H1 (cell line): ENCODE measurements around the gene NKD2. TPM values are rescaled to one million over a fixed set of nuclear protein-coding genes. Genes with fewer than 3 reads are reported as not detected.

ENCODE experiments used
- CTCF ChIA-PET: fragments of 300-600 bp; sonication (Branson Sonifier 250); formaldehyde crosslinking; loops from one replicate; lab custom pipeline; 2021; ENCODE audit not compliant: partially characterized antibody; lab: Charles Lee
- POLR2A ChIA-PET: fragments of 300-600 bp; sonication (Branson Sonifier 250); formaldehyde crosslinking; loops from one replicate; lab custom pipeline; 2021; ENCODE audit warnings: inconsistent platforms; ENCODE audit not compliant: partially characterized antibody; lab: Charles Lee
- DNase-seq, 2 experiments: peaks; one replicate each; pipeline versions ENCODE4 v3.0.0 to v3.0.0-alpha.2; 2010 to 2022; ENCODE audit warnings: low spot score in 2 of 2, low read depth in 1 of 2, mixed read lengths in 1 of 2
- FAIRE-seq: peaks from 2 replicates; lab custom pipeline; 2011; peaks lifted over from hg19 to GRCh38; lab: Jason Lieb, UNC
- H2AFZ ChIP-seq: 2 replicates; pipeline ENCODE4 v1.8.1; 2012; ENCODE audit warnings: low read length, inconsistent platforms
- H2AK5ac ChIP-seq: 2 replicates; pipeline ENCODE4 v1.6.1; 2013; ENCODE audit warnings: low read depth, low read length
- H2BK120ac ChIP-seq: replicated peaks from 2 replicates; pipeline ENCODE3; 2013; ENCODE audit warnings: low read depth, low read length, inconsistent platforms
- H2BK12ac ChIP-seq: 2 replicates; pipeline ENCODE4 v1.6.1; 2013; ENCODE audit warnings: low read depth, low read length
- H2BK15ac ChIP-seq: 2 replicates; pipeline ENCODE4 v1.6.1; 2013; ENCODE audit warnings: low read length
- H2BK20ac ChIP-seq: 2 replicates; pipeline ENCODE4 v1.6.1; 2013; ENCODE audit warnings: low read length
- H2BK5ac ChIP-seq: 2 replicates; pipeline ENCODE4 v1.6.1; 2013; ENCODE audit warnings: low read depth, low read length
- H3K14ac ChIP-seq: 2 replicates; pipeline ENCODE4 v1.6.1; 2013; ENCODE audit warnings: inconsistent platforms; ENCODE audit not compliant: insufficient read length
- H3K18ac ChIP-seq: 2 replicates; pipeline ENCODE4 v1.6.1; 2013; ENCODE audit warnings: low read length; ENCODE audit errors: extremely low read depth
- H3K23ac ChIP-seq: 2 replicates; pipeline ENCODE4 v1.6.1; 2013; ENCODE audit warnings: inconsistent platforms; ENCODE audit not compliant: insufficient read length
- H3K23me2 ChIP-seq: 2 replicates; pipeline ENCODE4 v1.6.1; 2013; ENCODE audit warnings: low read depth, low read length
- H3K27ac ChIP-seq: 2 replicates; pipeline ENCODE4 v1.6.1; 2011; ENCODE audit warnings: low read depth, low read length, inconsistent platforms
- H3K27me3 ChIP-seq, 4 experiments: replicated peaks in 1 of 4; 1 replicate in 1 of 4; 2 replicates in 3 of 4; pipeline versions ENCODE4 v1.6.1 to v1.8.1; 2011 to 2013; ENCODE audit warnings: low read length in 3 of 4, mild to moderate bottlenecking in 3 of 4, inconsistent platforms in 2 of 4, mixed read lengths in 2 of 4, moderate library complexity in 1 of 4; ENCODE audit not compliant: control insufficient read depth in 3 of 4, insufficient read depth in 3 of 4; ENCODE audit errors: extremely low read depth in 1 of 4
- H3K36me3 ChIP-seq, 4 experiments: 2 replicates each; pipeline versions ENCODE4 v1.6.1 to v1.8.1; 2011 to 2013; ENCODE audit warnings: mild to moderate bottlenecking in 4 of 4, low read length in 3 of 4, moderate library complexity in 2 of 4, control low read depth in 1 of 4, inconsistent platforms in 1 of 4; ENCODE audit not compliant: insufficient read depth in 4 of 4, control insufficient read depth in 2 of 4
- H3K4ac ChIP-seq: replicated peaks from 2 replicates; pipeline ENCODE3; 2013; ENCODE audit warnings: low read length, low read depth, mixed read lengths, inconsistent platforms; ENCODE audit not compliant: insufficient read length
- H3K4me1 ChIP-seq, 4 experiments: replicated peaks in 1 of 4; 1 replicate in 1 of 4; 2 replicates in 3 of 4; pipeline versions ENCODE4 v1.6.1 to v1.8.1; 2011 to 2013; ENCODE audit warnings: low read length in 3 of 4, inconsistent platforms in 2 of 4, mixed read lengths in 1 of 4; ENCODE audit not compliant: insufficient read depth in 4 of 4, control insufficient read depth in 3 of 4
- H3K4me2 ChIP-seq, 2 experiments: 2 replicates each; pipeline versions ENCODE4 v1.6.1 to v1.8.1; 2011 to 2013; ENCODE audit warnings: low read depth in 2 of 2, low read length in 2 of 2, control low read depth in 1 of 2, inconsistent platforms in 1 of 2, mild to moderate bottlenecking in 1 of 2; ENCODE audit not compliant: insufficient read depth in 1 of 2
- H3K4me3 ChIP-seq, 4 experiments: fragments of 200-600, 300-600 bp in 1 of 4; sonication (generic), shearing (Covaris generic), sonication (Bioruptor Twin) in 1 of 4; 2 replicates each; pipeline versions ENCODE4 v1.5.1 to v1.8.1; 2011 to 2016; ENCODE audit warnings: low read length in 4 of 4, low read depth in 3 of 4, control low read depth in 2 of 4, inconsistent platforms in 2 of 4, mild to moderate bottlenecking in 2 of 4, mixed read lengths in 1 of 4, moderate library complexity in 1 of 4; ENCODE audit not compliant: insufficient read depth in 2 of 4; ENCODE audit errors: extremely low read depth in 1 of 4
- H3K56ac ChIP-seq: replicated peaks from 2 replicates; pipeline ENCODE3; 2013; ENCODE audit warnings: low read depth, mild to moderate bottlenecking, mixed read lengths, low read length, inconsistent platforms; ENCODE audit not compliant: insufficient read length
- H3K79me1 ChIP-seq: 2 replicates; pipeline ENCODE4 v1.6.1; 2013; ENCODE audit warnings: low read depth, low read length, control low read depth
- H3K79me2 ChIP-seq, 2 experiments: 2 replicates each; pipeline versions ENCODE4 v1.6.1 to v1.8.1; 2012 to 2013; ENCODE audit warnings: low read length in 2 of 2, mild to moderate bottlenecking in 2 of 2, inconsistent platforms in 1 of 2; ENCODE audit not compliant: insufficient read depth in 2 of 2, control insufficient read depth in 1 of 2
- H3K9ac ChIP-seq, 4 experiments: replicated peaks in 1 of 4; 1 replicate in 1 of 4; 2 replicates in 3 of 4; pipeline versions ENCODE4 v1.6.1 to v1.8.1; 2011 to 2013; ENCODE audit warnings: low read depth in 3 of 4, low read length in 3 of 4, control low read depth in 2 of 4, mild to moderate bottlenecking in 2 of 4, moderate library complexity in 2 of 4, inconsistent platforms in 1 of 4; ENCODE audit errors: extremely low read depth in 1 of 4
- H3K9me3 ChIP-seq, 2 experiments: 2 replicates each; pipeline versions ENCODE4 v1.6.1 to v1.8.1; 2012 to 2013; ENCODE audit warnings: mild to moderate bottlenecking in 2 of 2, moderate library complexity in 2 of 2, control low read depth in 1 of 2, inconsistent platforms in 1 of 2, low read depth in 1 of 2, low read length in 1 of 2, mixed read lengths in 1 of 2; ENCODE audit not compliant: insufficient read depth in 2 of 2
- H4K20me1 ChIP-seq, 2 experiments: replicated peaks in 1 of 2; 2 replicates each; pipeline versions ENCODE3 to v1.8.1; 2011 to 2013; ENCODE audit warnings: inconsistent platforms in 2 of 2, low read length in 2 of 2, mild to moderate bottlenecking in 1 of 2; ENCODE audit not compliant: insufficient read depth in 2 of 2, control insufficient read depth in 1 of 2
- H4K5ac ChIP-seq: 2 replicates; pipeline ENCODE4 v1.6.1; 2013; ENCODE audit warnings: low read length, low read depth, mixed read lengths, inconsistent platforms; ENCODE audit not compliant: insufficient read length
- H4K8ac ChIP-seq: 2 replicates; pipeline ENCODE4 v1.8.0; 2013; ENCODE audit warnings: mild to moderate bottlenecking, moderate library complexity, low read length, inconsistent platforms; ENCODE audit not compliant: insufficient read depth; ENCODE audit errors: extremely low read depth
- H4K91ac ChIP-seq: replicated peaks from 2 replicates; pipeline ENCODE3; 2013; ENCODE audit warnings: low read length, mixed read lengths, inconsistent platforms; ENCODE audit not compliant: insufficient read length
- BCL11A ChIP-seq, 2 experiments: IDR thresholded peaks; one replicate each; pipeline ENCODE4 v1.6.1; 2011; ENCODE audit warnings: low read depth in 2 of 2, low read length in 2 of 2, mild to moderate bottlenecking in 2 of 2
- CHD2 ChIP-seq: IDR thresholded peaks from 2 replicates; pipeline ENCODE4 v1.6.1; 2012; ENCODE audit warnings: low read length, improper control_type of control experiment
- GABPA ChIP-seq: IDR thresholded peaks from 2 replicates; pipeline ENCODE4 v1.6.1; 2011; ENCODE audit warnings: mild to moderate bottlenecking, low read length, moderate library complexity, borderline replicate concordance; ENCODE audit not compliant: insufficient read depth
- JUND ChIP-seq: IDR thresholded peaks from 2 replicates; pipeline ENCODE4 v1.6.1; 2011; ENCODE audit warnings: mild to moderate bottlenecking, improper control_type of control experiment, low read length
- MAX ChIP-seq: IDR thresholded peaks from 2 replicates; pipeline ENCODE4 v1.6.1; 2012; ENCODE audit warnings: inconsistent platforms
- RAD21 ChIP-seq, 2 experiments: IDR thresholded peaks in 1 of 2; conservative IDR thresholded peaks in 1 of 2; 2 replicates each; pipeline ENCODE4 v1.6.1; 2011; ENCODE audit warnings: low read depth in 2 of 2, low read length in 2 of 2, improper control_type of control experiment in 1 of 2, inconsistent platforms in 1 of 2, mild to moderate bottlenecking in 1 of 2, moderate library complexity in 1 of 2
- SP1 ChIP-seq: IDR thresholded peaks from 2 replicates; pipeline ENCODE4 v1.6.1; 2011; ENCODE audit warnings: low read depth, low read length
- TAF7 ChIP-seq: optimal IDR thresholded peaks from 2 replicates; pipeline ENCODE3; 2011; ENCODE audit warnings: low read depth, mild to moderate bottlenecking, inconsistent platforms, low read length, moderate library complexity, borderline replicate concordance
- WGBS, 2 experiments: shearing (Covaris generic) in 1 of 2; methylation state at CpG; one replicate each; pipeline versions ENCODE4 v1.1.6 to v1.1.7; 2013 to 2015; ENCODE audit warnings: low lambda C conversion rate in 2 of 2, mixed read lengths in 2 of 2, inconsistent platforms in 1 of 2, low coverage in 1 of 2, missing lambda C conversion rate in 1 of 2; ENCODE audit not compliant: insufficient replicate concordance in 2 of 2, insufficient coverage in 1 of 2, insufficient read length in 1 of 2; ENCODE audit errors: extremely low coverage in 1 of 2, missing lambda C conversion rate in 1 of 2; 5-methylcytosine and 5-hydroxymethylcytosine counted together
- polyA plus RNA-seq, 7 experiments: library from polyadenylated mRNA; depleted of rRNA in 3 of 7; stranded (reverse) in 5 of 7; unstranded in 2 of 7; fragments of >200 nt in 5 of 7; fragments of 200-250 nt in 2 of 7; gene quantifications; 1 replicate in 5 of 7; 2 replicates in 1 of 7; 4 replicates in 1 of 7; pipeline versions ENCODE4 v1.2.1 to v1.2.3, GENCODE V29; 2011 to 2013; ENCODE audit warnings: missing spikeins in 2 of 7, mixed read lengths in 2 of 7
- total RNA-seq: library from RNA; stranded (reverse); fragmentation: NEBNext Ultra II Directional; extraction: Animal tissue kit (Norgen Biotek cat#: 25700); gene quantifications from 2 replicates; pipeline ENCODE4 v1.2.1, GENCODE V29; 2021

NKD2 gene
- total and polyA plus RNA-seq, 2 of the 8 experiments (the other 6 are each of a cell fraction or from before 2014, with no cell fraction given): 5.5 to 7.9 TPM

- Histone ChIP-seq H2BK5ac (peak overlapping the region; percentile 44; the same call in 1 of the 2 replicates), H4K91ac (no peak overlapping the region), H2BK12ac (no peak overlapping the region), H3K4me1 (peaks cover 0 to 3% (median 1%) of the 10 kb centered on the region in 4 experiments; a peak in 3 of 7 replicates), H3K4me3 (no peak overlapping the region), H2BK20ac (no peak overlapping the region), H3K56ac (no peak overlapping the region), H2AFZ (no peak overlapping the region), H3K23ac (no peak overlapping the region), H3K9me3 (no peaks in the 10 kb centered on the region), H3K79me1 (no peaks in the 10 kb centered on the region), H3K23me2 (no peaks in the 10 kb centered on the region), H3K79me2 (no peaks in the 10 kb centered on the region), H3K27me3 (no peaks in the 10 kb centered on the region), H3K14ac (no peak overlapping the region), H4K20me1 (no peaks in the 10 kb centered on the region), H4K5ac (no peak overlapping the region), H3K18ac (no peak overlapping the region; the same call in 1 of the 2 replicates), H3K36me3 (no peaks in the 10 kb centered on the region), H4K8ac (no peak overlapping the region; the same call in none of the 2 replicates), H3K4me2 (no peak overlapping the region), H3K4ac (no peak overlapping the region), H2AK5ac (no peak overlapping the region), H3K27ac (no peak overlapping the region), H3K9ac (no peak overlapping the region), H2BK120ac (no peak overlapping the region), H2BK15ac (no peak overlapping the region)
- ChIA-PET POLR2A (interaction anchor here (1.0 to 1.4 kb wide), 2 partner anchors 9 to 67 kb away, joined by 3 read pairs; no protein-coding TSS in a partner anchor), CTCF (interaction anchor here (0.6 to 3.5 kb wide), 9 partner anchors 9 to 150 kb away, joined by 3 to 16 read pairs (median 5); no protein-coding TSS in a partner anchor)
- 88% methylated on average over 33 of the region's 40 CpGs; no CpG with 5 or more reads in 1 of the 2 experiments for WGBS, 2 experiments
- DNase-seq: no peak
- no peak for TF ChIP-seq BCL11A (IDR thresholded peaks at IDR 0.05; ENCODE audit: low read depth in 2 of 2, low read length in 2 of 2)
- no peak for TF ChIP-seq SP1
- TF ChIP-seq RAD21 (IDR thresholded peaks at IDR 0.05 in 1 of 2, conservative IDR thresholded peaks at IDR 0.05 in 1 of 2; ENCODE audit: low read depth in 2 of 2, low read length in 2 of 2): no peak
- TF ChIP-seq JUND: no peak
- TF ChIP-seq MAX: no peak
- TF ChIP-seq TAF7: no peak
- no peak for TF ChIP-seq CHD2
- TF ChIP-seq GABPA: no peak
- no peak for FAIRE-seq
Measured at GRCh38 chr5:1027631-1028441, 19.2 kb downstream of the NKD2 start.
